ACC112 (cell line): ENCODE results near the gene NEK9.
A peak's percentile ranks its signal among the peaks of the same experiment; 100 is the strongest.
"Not testable (repeated sequence)": the region's sequence is repeated elsewhere in the genome, so short reads cannot be mapped to it uniquely, and the experiment has no call there.

Experiments used
- H2AFZ ChIP-seq: fragments of 200-600 bp; sonication (generic); one replicate; pipeline ENCODE4 v1.6.0; 2017; ENCODE audit warnings: antibody characterized with exemption, low read length; ENCODE audit not compliant: unreplicated experiment
- H3K27ac ChIP-seq: fragments of 200-600 bp; sonication (generic); 2 replicates; pipeline ENCODE4 v1.5.1; 2014; ENCODE audit warnings: low read depth, mild to moderate bottlenecking, antibody characterized with exemption, low read length, moderate library complexity
- H3K27me3 ChIP-seq: fragments of 200-600 bp; sonication (generic); 2 replicates; pipeline ENCODE4 v1.6.1; 2014; ENCODE audit warnings: mild to moderate bottlenecking, antibody characterized with exemption, low read length, moderate library complexity, mixed read lengths; ENCODE audit not compliant: insufficient read depth
- H3K36me3 ChIP-seq: fragments of 200-600 bp; sonication (generic); 2 replicates; pipeline ENCODE4 v1.6.1; 2016; ENCODE audit warnings: mild to moderate bottlenecking, antibody characterized with exemption, low read length, moderate library complexity, mixed read lengths; ENCODE audit not compliant: insufficient read depth
- H3K4me1 ChIP-seq: fragments of 200-600 bp; sonication (generic); one replicate; pipeline ENCODE4 v1.6.1; 2016; ENCODE audit warnings: low read length, mixed read lengths; ENCODE audit not compliant: insufficient read depth, unreplicated experiment, control insufficient read depth
- H3K4me3 ChIP-seq: fragments of 200-600 bp; sonication (generic); 2 replicates; pipeline ENCODE4 v1.5.1; 2014; ENCODE audit warnings: mild to moderate bottlenecking, low read depth, low read length
- H3K79me2 ChIP-seq: fragments of 200-600 bp; sonication (generic); one replicate; pipeline ENCODE4 v1.6.0; 2016; ENCODE audit warnings: low read length; ENCODE audit not compliant: control insufficient read depth, unreplicated experiment, insufficient read depth

The NEK9 gene

DNA sequence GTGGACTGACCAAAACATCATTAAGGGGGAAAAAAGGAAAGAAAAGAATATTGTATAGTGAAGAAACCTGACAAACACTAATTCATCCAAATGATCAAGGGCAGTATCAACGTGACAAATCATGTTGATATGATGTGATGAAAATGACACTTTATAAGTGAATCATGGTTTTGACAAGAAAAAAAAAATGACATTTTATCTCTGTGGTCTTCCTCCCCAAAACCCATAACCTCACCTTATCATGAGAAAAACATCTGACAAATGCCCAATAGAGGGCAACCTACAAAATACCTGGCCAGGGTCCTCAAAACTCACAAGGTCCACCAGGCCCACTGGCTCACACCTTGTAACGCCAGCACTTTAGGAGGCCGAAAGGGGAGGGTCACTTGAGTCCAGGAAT is 35.8 kb upstream of the NEK9 start:
- no peaks in the 10 kb centered on the region for H3K27me3 ChIP-seq
- H3K4me1 ChIP-seq: peaks cover 3% of the 10 kb centered on the region
- H3K36me3 ChIP-seq: no peaks in the 10 kb centered on the region
- H3K79me2 ChIP-seq: peaks cover 85% of the 10 kb centered on the region
- H3K27ac ChIP-seq: no peak overlapping the region
- H3K4me3 ChIP-seq: no peak overlapping the region
- no peak overlapping the region for H2AFZ ChIP-seq

DNA sequence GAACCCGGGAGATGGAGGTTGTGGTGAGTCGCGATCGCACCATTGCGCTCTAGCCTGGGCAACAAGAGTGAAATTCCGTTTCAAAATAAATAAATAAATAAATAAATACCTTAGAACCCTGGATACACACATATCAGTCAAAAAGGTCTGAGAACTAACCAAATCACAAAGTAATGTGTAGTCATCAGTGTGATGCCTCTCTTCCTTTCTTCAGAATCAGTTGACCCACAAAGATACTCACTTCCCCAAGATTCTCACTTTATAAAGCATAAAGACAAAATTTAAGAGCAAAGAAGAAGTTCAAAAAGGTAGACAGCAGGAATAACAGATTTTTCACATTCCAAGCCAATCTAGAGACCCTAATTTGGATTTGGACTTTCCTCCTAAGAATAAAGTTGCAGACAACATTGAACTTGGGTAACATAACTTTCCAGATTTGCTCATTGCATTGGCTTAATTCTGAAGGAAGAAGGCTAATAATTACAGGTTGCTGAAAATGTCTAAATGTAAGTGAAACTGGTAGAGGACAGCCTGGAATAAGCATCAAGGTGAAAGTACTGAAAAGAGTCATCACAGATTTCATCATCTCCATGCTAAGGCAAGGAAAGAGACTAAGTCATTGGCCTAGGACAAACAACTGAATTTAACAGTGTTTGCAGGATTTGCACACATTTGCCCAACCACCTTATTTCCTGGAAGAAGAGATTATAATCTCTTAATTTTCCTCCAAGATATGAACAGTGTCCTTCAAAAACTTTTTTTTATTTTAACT is 32.2 kb upstream of the NEK9 start:
- Histone ChIP-seq H2AFZ (no peak overlapping the region), H3K36me3 (no peaks in the 10 kb centered on the region), H3K27ac (no peak overlapping the region), H3K27me3 (no peaks in the 10 kb centered on the region), H3K4me1 (peaks cover 3% of the 10 kb centered on the region), H3K79me2 (peaks cover 74% of the 10 kb centered on the region), H3K4me3 (no peak overlapping the region)

DNA sequence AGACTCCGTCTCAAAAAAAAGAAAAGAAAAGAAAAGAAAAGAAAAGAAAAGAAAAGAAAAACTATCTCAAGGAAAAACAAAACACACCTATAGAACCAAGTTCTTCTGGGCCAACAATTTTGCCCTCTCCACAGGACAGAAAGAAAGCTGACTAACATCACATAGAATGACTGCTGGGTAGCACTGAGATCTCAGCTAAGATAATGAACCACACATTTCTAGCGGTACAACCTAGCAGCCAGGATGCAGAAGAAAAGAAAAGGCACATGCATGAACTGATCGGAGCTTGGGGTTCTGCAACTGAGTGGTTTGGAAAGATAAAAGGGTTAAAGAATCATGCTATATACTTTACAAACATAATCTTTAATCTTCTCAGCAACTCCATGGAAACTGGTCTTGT is 30.1 kb upstream of the NEK9 start:
- Histone ChIP-seq H3K4me3 (no peak overlapping the region), H3K79me2 (peaks cover 71% of the 10 kb centered on the region), H3K27me3 (no peaks in the 10 kb centered on the region), H3K4me1 (peaks cover 3% of the 10 kb centered on the region), H3K36me3 (no peaks in the 10 kb centered on the region), H2AFZ (no peak overlapping the region), H3K27ac (no peak overlapping the region)

DNA sequence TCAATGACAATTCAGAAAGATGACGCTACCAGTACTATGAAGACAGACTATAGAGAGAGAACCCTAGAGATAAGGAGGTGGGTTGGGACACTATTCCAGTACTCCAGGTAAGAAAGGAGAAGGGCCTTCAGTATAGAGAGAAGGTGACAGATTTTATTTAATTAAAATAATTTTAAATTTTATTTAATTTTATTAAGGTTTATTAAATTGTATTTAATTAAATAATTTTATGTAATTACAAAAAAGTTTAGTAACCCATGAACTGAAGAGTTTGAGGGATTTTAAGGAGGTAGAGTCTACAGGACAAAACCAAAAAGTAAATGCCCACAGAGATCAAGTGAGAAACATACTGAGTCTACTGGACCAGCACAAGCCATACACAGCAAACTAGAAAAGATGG is 29.3 kb upstream of the NEK9 start:
- Histone ChIP-seq H3K36me3 (peaks cover 3% of the 10 kb centered on the region; the same call in 1 of the 2 replicates), H3K79me2 (peaks cover 68% of the 10 kb centered on the region), H2AFZ (no peak overlapping the region), H3K4me1 (peaks cover 3% of the 10 kb centered on the region), H3K27ac (no peak overlapping the region), H3K4me3 (no peak overlapping the region), H3K27me3 (no peaks in the 10 kb centered on the region)

DNA sequence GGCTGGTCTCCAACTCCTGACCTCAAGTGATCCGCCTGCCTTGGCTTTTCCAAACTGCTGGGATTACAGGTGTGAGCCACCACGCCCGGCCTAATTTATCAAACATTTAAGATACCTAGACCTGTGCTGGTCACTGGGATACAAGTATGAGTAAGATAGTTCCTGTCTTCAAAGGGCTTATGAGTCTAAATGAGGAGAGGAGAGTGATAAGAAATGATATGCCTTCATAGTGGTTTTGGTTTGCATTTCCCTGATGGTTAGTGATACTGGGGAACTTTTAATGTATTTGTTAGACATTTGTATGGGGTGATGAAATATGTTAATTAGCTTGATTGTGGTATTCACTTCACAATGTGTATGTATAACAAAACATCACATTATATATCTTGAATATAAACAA is 28.3 kb upstream of the NEK9 start:
- peaks cover 5% of the 10 kb centered on the region; the same call in 1 of the 2 replicates for H3K36me3 ChIP-seq
- H3K27me3 ChIP-seq: no peaks in the 10 kb centered on the region
- no peak overlapping the region for H2AFZ ChIP-seq
- H3K27ac ChIP-seq: no peak overlapping the region
- H3K79me2 ChIP-seq: peaks cover 60% of the 10 kb centered on the region
- peaks cover 4% of the 10 kb centered on the region for H3K4me1 ChIP-seq
- no peak overlapping the region for H3K4me3 ChIP-seq

DNA sequence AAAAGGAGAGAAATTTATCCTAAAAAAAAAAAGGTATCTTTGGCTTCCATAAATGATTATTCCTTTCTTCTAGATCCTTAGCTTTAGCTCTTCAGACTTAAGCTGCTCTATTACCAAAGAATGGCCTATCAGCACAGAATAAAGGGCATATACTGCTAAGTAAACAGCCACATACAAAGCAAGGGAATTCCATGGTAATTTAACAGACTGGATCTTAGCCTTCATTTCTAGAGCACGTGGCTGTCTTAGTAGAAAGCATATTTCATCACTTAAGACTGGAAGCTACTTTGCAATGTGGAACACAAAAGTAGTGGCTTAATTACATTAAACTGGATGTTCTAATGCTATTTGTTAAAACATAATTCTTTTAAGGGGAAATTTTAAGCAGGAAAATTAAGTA is 26.4 kb upstream of the NEK9 start:
- Histone ChIP-seq H3K79me2 (peaks cover 55% of the 10 kb centered on the region), H3K27ac (no peak overlapping the region), H2AFZ (no peak overlapping the region), H3K4me1 (peaks cover 8% of the 10 kb centered on the region), H3K4me3 (no peak overlapping the region), H3K27me3 (no peaks in the 10 kb centered on the region), H3K36me3 (peaks cover 10% of the 10 kb centered on the region; the same call in 1 of the 2 replicates)

DNA sequence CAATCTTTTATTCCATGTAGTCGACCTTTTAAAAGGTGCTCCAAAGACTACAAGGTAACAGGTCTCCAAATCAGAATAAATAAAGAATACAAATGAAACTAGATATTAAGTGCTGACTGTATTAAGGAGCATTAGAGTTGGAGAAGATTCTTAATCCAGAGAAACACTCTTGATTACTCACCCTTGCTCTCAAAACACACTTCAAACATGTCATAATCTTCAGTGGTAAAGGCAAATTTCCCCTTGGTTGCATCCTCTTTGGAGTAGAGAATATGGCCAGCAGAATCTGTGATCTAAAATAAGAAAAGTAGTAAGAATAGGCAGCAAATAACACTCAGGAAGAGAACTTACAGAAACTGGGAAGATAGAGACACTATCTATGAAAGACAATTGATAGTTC is 25.0 kb upstream of the NEK9 start:
- peaks cover 10% of the 10 kb centered on the region; the same call in 1 of the 2 replicates for H3K36me3 ChIP-seq
- H3K27me3 ChIP-seq: no peaks in the 10 kb centered on the region
- no peak overlapping the region for H2AFZ ChIP-seq
- H3K27ac ChIP-seq: no peak overlapping the region
- peaks cover 14% of the 10 kb centered on the region for H3K4me1 ChIP-seq
- H3K79me2 ChIP-seq: peaks cover 45% of the 10 kb centered on the region
- no peak overlapping the region for H3K4me3 ChIP-seq

DNA sequence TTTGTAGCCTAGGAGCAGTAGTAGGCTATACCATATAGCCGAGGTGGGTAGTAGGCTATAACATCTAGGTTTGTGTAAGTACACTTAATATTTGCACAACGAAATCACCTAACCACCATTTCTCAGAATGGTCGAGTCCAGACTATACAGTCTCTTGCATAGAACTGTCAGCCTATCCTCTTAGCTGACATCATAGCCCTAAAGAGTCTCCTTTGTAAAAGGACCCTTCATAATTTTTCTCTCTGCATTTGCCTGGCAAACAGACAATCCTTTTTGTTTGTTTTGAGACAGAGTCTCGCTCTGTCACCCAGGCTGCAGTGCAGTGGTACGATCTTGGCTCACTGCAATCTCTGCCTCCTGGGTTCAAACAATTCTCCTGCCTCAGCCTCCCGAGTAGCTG is 23.8 kb upstream of the NEK9 start:
- H3K4me1 ChIP-seq: peaks cover 14% of the 10 kb centered on the region
- H3K27ac ChIP-seq: peak overlapping the region; percentile 43
- H3K79me2 ChIP-seq: peaks cover 36% of the 10 kb centered on the region
- H3K36me3 ChIP-seq: peaks cover 10% of the 10 kb centered on the region; the same call in 1 of the 2 replicates
- not testable (repeated sequence) for H3K4me3 ChIP-seq, H3K27me3 ChIP-seq, H2AFZ ChIP-seq

DNA sequence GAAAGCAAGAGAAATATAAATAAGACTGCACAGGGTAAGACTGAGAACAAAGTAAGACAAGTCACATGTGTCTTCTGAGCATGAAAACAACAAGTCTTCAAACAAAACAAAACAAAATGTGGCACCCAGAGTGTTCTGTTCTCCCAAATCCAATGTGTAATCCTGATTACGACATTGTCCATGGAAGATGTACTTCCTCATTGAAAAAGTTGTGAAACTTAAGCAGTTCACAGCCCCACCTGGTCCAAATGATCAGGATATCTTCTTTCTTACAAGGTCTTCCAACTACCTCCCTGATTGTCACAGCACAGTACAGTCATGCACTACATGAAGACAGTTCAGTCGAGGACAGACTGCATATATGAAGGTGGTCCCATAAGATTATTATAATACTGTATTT is 23.3 kb upstream of the NEK9 start:
- Histone ChIP-seq H3K36me3 (peaks cover 12% of the 10 kb centered on the region; the same call in 1 of the 2 replicates), H2AFZ (no peak overlapping the region), H3K4me1 (peaks cover 14% of the 10 kb centered on the region), H3K79me2 (peaks cover 33% of the 10 kb centered on the region), H3K27me3 (no peaks in the 10 kb centered on the region), H3K4me3 (no peak overlapping the region), H3K27ac (peak overlapping the region; percentile 43)

DNA sequence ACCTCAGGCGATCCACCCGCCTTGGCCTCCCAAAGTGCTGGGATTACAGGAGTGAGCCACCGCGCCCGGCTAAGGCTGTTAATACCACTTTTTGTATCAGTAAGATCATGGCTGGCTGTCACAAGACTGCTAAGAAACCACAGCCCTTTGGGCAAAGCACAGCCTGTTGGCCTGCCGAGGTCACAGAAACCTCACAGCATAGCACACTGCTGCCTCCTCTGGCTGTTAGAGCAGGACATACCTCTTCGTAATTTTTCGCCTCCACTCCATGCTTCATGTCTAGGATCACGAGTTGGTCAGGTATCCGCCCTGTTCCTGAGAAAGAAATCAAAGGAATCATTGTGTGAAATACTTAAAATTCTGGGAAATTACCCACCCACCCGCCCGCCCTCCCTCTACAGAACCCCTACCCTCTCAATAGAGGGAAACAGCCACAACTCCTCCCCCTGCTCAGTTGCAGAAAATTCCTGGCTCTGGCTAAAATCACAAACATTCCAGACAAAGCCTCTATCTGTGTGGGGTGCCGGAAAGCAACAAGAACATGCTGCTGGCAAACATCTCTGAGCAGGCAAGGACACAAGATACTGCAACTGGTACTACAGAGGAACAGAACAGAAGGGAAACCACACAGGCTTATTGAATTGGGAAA is 20.7 kb upstream of the NEK9 start:
- Histone ChIP-seq H3K79me2 (peaks cover 24% of the 10 kb centered on the region), H3K27ac (peak overlapping the region; percentile 69), H3K27me3 (no peaks in the 10 kb centered on the region), H2AFZ (no peak overlapping the region), H3K4me3 (no peak overlapping the region), H3K36me3 (peaks cover 15% of the 10 kb centered on the region; the same call in 1 of the 2 replicates), H3K4me1 (peaks cover 14% of the 10 kb centered on the region)

DNA sequence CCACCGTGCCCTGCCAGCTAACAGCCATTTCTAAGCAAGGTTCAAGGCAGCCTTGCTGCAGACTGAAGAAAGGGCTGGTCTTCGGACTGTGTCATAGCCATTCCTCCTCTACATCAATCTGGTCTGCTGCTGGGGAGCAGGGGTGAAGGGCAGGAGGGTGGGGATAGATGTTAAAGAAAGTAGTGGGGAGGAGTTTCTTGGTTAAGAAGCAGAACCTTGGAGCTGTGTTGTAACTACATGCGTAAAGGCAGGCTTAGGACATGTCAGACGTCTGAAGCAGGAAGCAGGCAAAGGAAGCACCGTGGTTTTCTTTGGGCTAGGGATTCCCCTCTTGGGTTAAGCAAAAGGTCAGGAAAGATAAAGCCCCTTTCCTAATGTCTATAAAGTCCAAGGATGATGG is 18.1 kb upstream of the NEK9 start:
- peaks cover 10% of the 10 kb centered on the region for H3K4me1 ChIP-seq
- H3K79me2 ChIP-seq: peaks cover 25% of the 10 kb centered on the region
- no peak overlapping the region for H3K4me3 ChIP-seq
- no peak overlapping the region for H3K27ac ChIP-seq
- H3K36me3 ChIP-seq: peaks cover 9% of the 10 kb centered on the region; the same call in 1 of the 2 replicates
- H2AFZ ChIP-seq: no peak overlapping the region
- H3K27me3 ChIP-seq: no peaks in the 10 kb centered on the region
